OCI-LY1 (cell line): ENCODE data around the gene TIMM17B.

Experiments
- H2AFZ ChIP-seq: fragments of 200-600 bp; sonication (generic), shearing (Covaris generic); 2 replicates; pipeline ENCODE4 v1.6.0; 2014; ENCODE audit warnings: antibody characterized with exemption, mild to moderate bottlenecking, low read length
- H3F3A ChIP-seq: fragments of 200-600 bp; sonication (generic), shearing (Covaris generic); 2 replicates; pipeline ENCODE4 v1.6.0; 2014; ENCODE audit warnings: mild to moderate bottlenecking, antibody characterized with exemption, low read length, moderate library complexity; ENCODE audit not compliant: insufficient read depth
- H3K27ac ChIP-seq: fragments of 200-600 bp; sonication (generic); 2 replicates; pipeline ENCODE4 v1.5.1; 2014; ENCODE audit warnings: low read length, mixed run types, mild to moderate bottlenecking, low read depth; ENCODE audit not compliant: poor library complexity, severe bottlenecking
- H3K27me3 ChIP-seq: fragments of 200-600 bp; sonication (generic); 2 replicates; pipeline ENCODE4 v1.6.0; 2014; ENCODE audit warnings: antibody characterized with exemption, mild to moderate bottlenecking, low read length, moderate library complexity; ENCODE audit not compliant: insufficient read depth
- H3K36me3 ChIP-seq: fragments of 200-600 bp; sonication (generic); 2 replicates; pipeline ENCODE4 v1.6.1; 2014; ENCODE audit warnings: mild to moderate bottlenecking, antibody characterized with exemption, low read length, moderate library complexity, mixed read lengths; ENCODE audit not compliant: insufficient read depth
- H3K4me1 ChIP-seq: fragments of 200-600 bp; sonication (generic); 2 replicates; pipeline ENCODE4 v1.5.1; 2014; ENCODE audit warnings: mild to moderate bottlenecking, low read length, moderate library complexity; ENCODE audit not compliant: insufficient read depth, severe bottlenecking
- H3K4me2 ChIP-seq: fragments of 200-600 bp; sonication (generic), shearing (Covaris generic); 2 replicates; pipeline ENCODE4 v1.6.1; 2014; ENCODE audit warnings: low read length
- H3K4me3 ChIP-seq: fragments of 200-600 bp; sonication (generic); 2 replicates; pipeline ENCODE4 v1.5.1; 2014; ENCODE audit warnings: low read length, low read depth, mild to moderate bottlenecking, mixed read lengths; ENCODE audit not compliant: poor library complexity, severe bottlenecking
- H3K79me2 ChIP-seq: fragments of 200-600 bp; shearing (Covaris generic); 2 replicates; pipeline ENCODE4 v1.6.1; 2016; ENCODE audit warnings: mixed run types, low read length, mixed read lengths; ENCODE audit not compliant: insufficient read depth
- H3K9ac ChIP-seq: fragments of 200-600 bp; sonication (generic), shearing (Covaris generic); 2 replicates; pipeline ENCODE4 v1.6.1; 2014; ENCODE audit warnings: mild to moderate bottlenecking, low read length, mixed read lengths
- H3K9me2 ChIP-seq: fragments of 200-600 bp; sonication (generic), shearing (Covaris generic); 2 replicates; pipeline ENCODE4 v1.6.1; 2014; ENCODE audit warnings: low read depth, mild to moderate bottlenecking, low read length, mixed read lengths
- H3K9me3 ChIP-seq: fragments of 200-600 bp; shearing (Covaris generic); 2 replicates; pipeline ENCODE4 v1.6.1; 2014; ENCODE audit warnings: low read length, mixed read lengths
- H4K20me1 ChIP-seq: fragments of 200-600 bp; sonication (generic), shearing (Covaris generic); 2 replicates; pipeline ENCODE4 v1.6.0; 2016; ENCODE audit warnings: mild to moderate bottlenecking, low read length; ENCODE audit not compliant: insufficient read depth
- CTCF ChIP-seq: fragments of 200-600 bp; sonication (generic), shearing (Covaris generic); IDR thresholded peaks from 2 replicates; pipeline ENCODE4 v1.5.1; 2017; ENCODE audit warnings: mild to moderate bottlenecking, antibody characterized with exemption, low read length, moderate library complexity, mixed read lengths
- EZH2 ChIP-seq: fragments of 200-600 bp; sonication (generic), shearing (Covaris generic); IDR thresholded peaks from 2 replicates; pipeline ENCODE4 v1.8.0; 2017; ENCODE audit warnings: borderline replicate concordance, mixed run types, mild to moderate bottlenecking, antibody characterized with exemption, low read length, moderate library complexity, mixed read lengths

TIMM17B gene

GRCh38 chrX:48848847-48849246 lies 48.7 kb downstream of the TIMM17B start:
- Histone ChIP-seq H3K4me2 (no peak overlapping the region), H3K27ac (no peak overlapping the region), H3K9me2 (no peaks in the 10 kb centered on the region), H3K9ac (no peak overlapping the region), H4K20me1 (no peaks in the 10 kb centered on the region), H3K4me3 (no peak overlapping the region), H3K36me3 (no peaks in the 10 kb centered on the region), H3K27me3 (no peaks in the 10 kb centered on the region), H3K4me1 (no peaks in the 10 kb centered on the region), H2AFZ (no peak overlapping the region), H3K79me2 (no peaks in the 10 kb centered on the region), H3F3A (no peaks in the 10 kb centered on the region), H3K9me3 (no peaks in the 10 kb centered on the region)
- TF ChIP-seq EZH2 (no peak), CTCF (no peak)
